Measurements from ENCODE around the gene LRRC37A2.
"Not testable (repeated sequence)": the region's sequence is repeated elsewhere in the genome, so short reads cannot be mapped to it uniquely, and the experiment has no call there.

GRCh38 chr17:46598344-46598931, 86.2 kb downstream of the LRRC37A2 start:
- TF ChIP-seq POLR2AphosphoS5 (IDR thresholded peaks at IDR 0.05); CTCF (IDR thresholded peaks at IDR 0.05; ENCODE audit: poor library complexity, severe bottlenecking); RAD21 (conservative IDR thresholded peaks at IDR 0.05); REST (IDR thresholded peaks at IDR 0.05; ENCODE audit: borderline replicate concordance): not testable (repeated sequence)

Measured in neural cell (in vitro differentiated cells).